Natural killer cell treated with Interleukin-12 subunit alpha and Interleukin-12 subunit beta and Interleukin-15 and Interleukin-18, amount 100 ng/mL, for 72 hours (primary cell): ENCODE data around the gene DLGAP3. TPM values are rescaled to one million over a fixed set of nuclear protein-coding genes. Genes with fewer than 3 reads are reported as not detected.
"Not testable (repeated sequence)": the region's sequence is repeated elsewhere in the genome, so short reads cannot be mapped to it uniquely, and the experiment has no call there.

Experiments used
- ATAC-seq, 2 donors: fragments of 150-1000 bp; cut with Tn5 transposase in 1 of 2; sonication (Bioruptor Pico), chemical (Tn5 transposase) in 1 of 2; 2 replicates each; pipeline ENCODE4 v1.10.0; 2021
- DNase-seq: peaks from one replicate; pipeline ENCODE4 v3.0.0; 2022; ENCODE audit warnings: low spot score
- H3K27ac Mint-ChIP-seq, 2 donors: 1 replicate in 1 of 2; 2 replicates in 1 of 2; pipeline ENCODE4 v1.8.0; 2022; ENCODE audit warnings: mixed read lengths in 2 of 2, mild to moderate bottlenecking in 1 of 2, moderate library complexity in 1 of 2
- H3K27me3 Mint-ChIP-seq, 2 donors: 1 replicate in 1 of 2; 2 replicates in 1 of 2; pipeline ENCODE4 v1.8.0; 2022; ENCODE audit warnings: mixed read lengths in 2 of 2
- H3K36me3 Mint-ChIP-seq: one replicate; pipeline ENCODE4 v1.8.0; 2022; ENCODE audit warnings: mixed read lengths
- H3K4me1 Mint-ChIP-seq, 2 donors: 1 replicate in 1 of 2; 2 replicates in 1 of 2; pipeline ENCODE4 v1.8.0; 2022; ENCODE audit warnings: low read depth in 2 of 2, mixed read lengths in 2 of 2, mild to moderate bottlenecking in 1 of 2
- H3K4me3 Mint-ChIP-seq: one replicate; pipeline ENCODE4 v1.8.0; 2022; ENCODE audit warnings: mixed read lengths
- H3K9me3 Mint-ChIP-seq: 2 replicates; pipeline ENCODE4 v1.8.0; 2022; ENCODE audit warnings: mixed read lengths
- total RNA-seq, 2 donors: library from RNA; stranded (reverse); gene quantifications; one replicate each; pipeline ENCODE4 v1.2.3, GENCODE V29; 2022

The DLGAP3 gene
- total RNA-seq, 2 donors from 2014 or later, result 0.71 to 0.73 TPM

GRCh38 chr1:34818862-34819261 lies 110.6 kb downstream of the DLGAP3 start:
- not testable (repeated sequence) for H3K27ac Mint-ChIP-seq, H3K4me3 Mint-ChIP-seq, ATAC-seq, H3K27me3 Mint-ChIP-seq, H3K4me1 Mint-ChIP-seq, H3K36me3 Mint-ChIP-seq, DNase-seq, H3K9me3 Mint-ChIP-seq

GRCh38 chr1:34816778-34817177 lies 112.7 kb downstream of the DLGAP3 start:
- peaks cover 0 to 6% of the 10 kb centered on the region in 2 donors for H3K27me3 Mint-ChIP-seq
- H3K4me1 Mint-ChIP-seq, result no peaks in the 10 kb centered on the region
- no peaks in the 10 kb centered on the region for H3K36me3 Mint-ChIP-seq
- no peak overlapping the region for H3K4me3 Mint-ChIP-seq
- no peaks in the 10 kb centered on the region for H3K9me3 Mint-ChIP-seq
- no peak overlapping the region for H3K27ac Mint-ChIP-seq
- ATAC-seq (no peak), DNase-seq (no peak)

GRCh38 chr1:34816332-34816731 lies 113.1 kb downstream of the DLGAP3 start:
- Mint-ChIP-seq H3K36me3 (no peaks in the 10 kb centered on the region), H3K9me3 (no peaks in the 10 kb centered on the region), H3K27me3 (peaks cover 0 to 6% of the 10 kb centered on the region in 2 donors), H3K4me1 (no peaks in the 10 kb centered on the region), H3K4me3 (no peak overlapping the region), H3K27ac (no peak overlapping the region)
- ATAC-seq, result no peak
- DNase-seq, result no peak

Other genes starting within 250 kb of the DLGAP3 start
- not detected for gene GJB5, start 174.6 kb downstream of the DLGAP3 start, total RNA-seq
- not detected for gene GJB4, start 169.9 kb downstream of the DLGAP3 start, total RNA-seq
- gene GJB3, start 148.4 kb downstream of the DLGAP3 start, total RNA-seq, result not detected
- gene GJA4, start 136.7 kb downstream of the DLGAP3 start, total RNA-seq, result 1 to 10 TPM in 1 of 2 donors, under 1 TPM in 1; 0.86 to 5.9 TPM
- 10 to 100 TPM; 64.4 to 72.7 TPM for gene SMIM12, start 69.9 kb downstream of the DLGAP3 start, total RNA-seq
- gene TMEM35B, start 55.7 kb upstream of the DLGAP3 start, total RNA-seq, result 10 to 100 TPM; 14.3 to 20.3 TPM
- 10 to 100 TPM; 27.2 TPM for gene ZMYM6, start 102.3 kb upstream of the DLGAP3 start, total RNA-seq
- gene ZMYM1, start 149.7 kb upstream of the DLGAP3 start, total RNA-seq, result 1 to 10 TPM; 7.6 to 10.0 TPM